Measurements from ENCODE around the gene SYNE4.
"Not testable (repeated sequence)": the region's sequence is repeated elsewhere in the genome, so short reads cannot be mapped to it uniquely, and the experiment has no call there.

SYNE4 gene

GRCh38 chr19:36008336-36008978 is at the start of gene SYNE4:
Gene SYNE4, minus strand, starts transcription at chr19:36008813. Its CDS starts 132 bp downstream, at chr19:36008681.
- peak; percentile 39 for DNase-seq

- DNase-seq: peak; percentile 90
These were observed 46.4 kb upstream of the SYNE4 start, which contains the start of gene WDR62 for GRCh38 chr19:36054733-36055686. Gene WDR62, plus strand, starts transcription at chr19:36054897. Its CDS starts 75 bp downstream, at chr19:36054972.

- peak; percentile 98 for DNase-seq
These were observed 45.6 kb upstream of the SYNE4 start, which contains the start of gene THAP8 for GRCh38 chr19:36054119-36054732. Gene THAP8, minus strand, starts transcription at chr19:36054285. Its CDS starts 68 bp downstream, at chr19:36054217.

GRCh38 chr19:36051637-36052036 is 43.0 kb upstream of the SYNE4 start:
- DNase-seq: no peak

GRCh38 chr19:36051236-36051635 is 42.6 kb upstream of the SYNE4 start:
- DNase-seq: no peak

GRCh38 chr19:36049080-36049698 is 40.6 kb upstream of the SYNE4 start:
- DNase-seq: no peak

- no peak for DNase-seq
These were observed 39.2 kb upstream of the SYNE4 start for GRCh38 chr19:36047835-36048234.

GRCh38 chr19:36046443-36047050 is 37.9 kb upstream of the SYNE4 start:
- no peak for DNase-seq

- DNase-seq: no peak
These were observed 35.3 kb upstream of the SYNE4 start for GRCh38 chr19:36043952-36044351.

GRCh38 chr19:36041831-36042230 is 33.2 kb upstream of the SYNE4 start:
- no peak for DNase-seq

- not testable (repeated sequence) for DNase-seq
These were observed 32.5 kb upstream of the SYNE4 start for GRCh38 chr19:36041092-36041491.

GRCh38 chr19:36040495-36040894 is 31.9 kb upstream of the SYNE4 start:
- no peak for DNase-seq

GRCh38 chr19:36032251-36033104 is 23.9 kb upstream of the SYNE4 start, which contains the start of gene CLIP3:
Gene CLIP3, minus strand, starts transcription at chr19:36032873. Its CDS starts 516 bp downstream, at chr19:36032357.
- peak; percentile 37 for DNase-seq

GRCh38 chr19:36031308-36031707 is 22.7 kb upstream of the SYNE4 start:
- DNase-seq: no peak

- no peak for DNase-seq
These were observed 21.9 kb upstream of the SYNE4 start for GRCh38 chr19:36030264-36031148.

GRCh38 chr19:36028313-36029041 is 19.9 kb upstream of the SYNE4 start:
- DNase-seq: no peak

GRCh38 chr19:36027696-36028095 is 19.1 kb upstream of the SYNE4 start:
- no peak for DNase-seq

- no peak for DNase-seq
These were observed 17.7 kb upstream of the SYNE4 start for GRCh38 chr19:36026091-36026876.

- DNase-seq: no peak
These were observed 16.9 kb upstream of the SYNE4 start for GRCh38 chr19:36025541-36025940.
